Activated naive CD8-positive, alpha-beta T cell treated with anti-CD3 and anti-CD28 coated beads, Interleukin-2, amount 10 ng/mL, durations not matched to agents 7 days and 5 days (primary cell): ENCODE results near the gene GASK1A. TPM values are rescaled to one million over a fixed set of nuclear protein-coding genes. Genes with fewer than 3 reads are reported as not detected.

Experiments
- ATAC-seq: fragments of 150-1000 bp; cut with Tn5 transposase; one replicate; pipeline ENCODE4 v1.10.0; 2021; ENCODE audit warnings: low read depth, moderate library complexity
- POLR2A ChIA-PET: fragments of 350-600 bp; sonication (Branson Sonifier 250); formaldehyde crosslinking; loops from one replicate; lab custom pipeline; 2021; ENCODE audit warnings: antibody characterized with exemption; lab: Charles Lee
- DNase-seq: peaks from one replicate; pipeline ENCODE4 v3.0.0; 2021
- H3K27ac Mint-ChIP-seq: one replicate; pipeline ENCODE4 v1.8.0; 2022; ENCODE audit warnings: mild to moderate bottlenecking, mixed read lengths
- H3K27me3 Mint-ChIP-seq: one replicate; pipeline ENCODE4 v1.8.0; 2022; ENCODE audit warnings: mild to moderate bottlenecking, moderate library complexity, mixed read lengths
- H3K36me3 Mint-ChIP-seq: one replicate; pipeline ENCODE4 v1.8.0; 2021; ENCODE audit warnings: mild to moderate bottlenecking, mixed read lengths
- H3K4me1 Mint-ChIP-seq: one replicate; pipeline ENCODE4 v1.8.0; 2021; ENCODE audit warnings: mixed read lengths
- H3K4me3 Mint-ChIP-seq: one replicate; pipeline ENCODE4 v1.8.0; 2022; ENCODE audit warnings: mild to moderate bottlenecking, moderate library complexity, mixed read lengths
- H3K9me3 Mint-ChIP-seq: one replicate; pipeline ENCODE4 v1.8.0; 2021; ENCODE audit warnings: mixed read lengths
- total RNA-seq, 2 experiments: library from RNA; stranded (reverse); gene quantifications; one replicate each; pipeline ENCODE4 v1.2.3, GENCODE V29; 2021

GASK1A gene
- total RNA-seq, 2 experiments from 2014 or later: not detected

DNA sequence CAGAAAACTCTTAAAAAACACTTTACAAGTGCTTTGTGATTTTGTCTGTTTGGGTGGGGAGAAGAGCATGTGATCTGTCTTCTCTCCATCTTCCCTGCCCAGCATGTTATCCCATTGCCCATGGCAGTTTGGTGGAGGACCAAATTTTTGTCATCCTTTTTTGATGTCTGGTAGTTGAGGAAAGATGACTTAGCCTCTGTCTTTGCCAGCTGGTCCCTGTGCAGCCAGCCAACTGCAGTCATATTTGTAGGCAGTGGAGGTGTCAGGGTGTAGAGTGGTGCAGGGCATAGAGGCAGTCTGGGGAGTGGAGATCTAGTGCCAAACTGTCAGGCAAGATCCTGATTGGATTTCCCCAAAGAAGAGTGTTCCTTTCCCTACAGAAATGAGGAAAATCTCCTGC, 40.7 kb downstream of the GASK1A start:
- POLR2A ChIA-PET: no interaction called here
- peaks cover 7% of the 10 kb centered on the region for H3K36me3 Mint-ChIP-seq
- ATAC-seq (no peak), DNase-seq (no peak)
- H3K27me3 Mint-ChIP-seq: no peaks in the 10 kb centered on the region
- no peak overlapping the region for H3K27ac Mint-ChIP-seq
- H3K4me3 Mint-ChIP-seq: no peak overlapping the region
- H3K9me3 Mint-ChIP-seq: peaks cover 21% of the 10 kb centered on the region
- peaks cover 33% of the 10 kb centered on the region for H3K4me1 Mint-ChIP-seq

DNA sequence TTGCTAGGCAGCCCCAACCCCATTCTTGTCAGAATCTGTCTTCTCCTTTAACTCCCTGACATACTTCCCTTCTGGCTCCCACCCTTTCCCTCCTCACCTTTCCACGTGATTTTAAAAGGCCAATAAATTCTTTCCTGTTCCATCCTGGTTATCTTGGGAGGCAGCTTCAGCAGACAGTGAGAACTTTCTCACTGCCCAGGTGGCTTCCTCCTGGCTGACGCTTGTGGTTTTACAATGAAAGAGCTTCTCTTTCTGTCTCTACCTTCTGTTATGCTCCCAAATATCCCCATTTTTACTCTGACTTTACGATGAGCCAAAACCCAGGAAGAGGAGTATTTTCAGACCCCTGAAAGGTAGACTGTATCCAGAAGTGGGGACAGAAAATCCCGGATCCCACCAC, 42.1 kb downstream of the GASK1A start:
- H3K9me3 Mint-ChIP-seq: peaks cover 21% of the 10 kb centered on the region
- ATAC-seq (no peak), DNase-seq (no peak)
- no peaks in the 10 kb centered on the region for H3K27me3 Mint-ChIP-seq
- no peak overlapping the region for H3K4me3 Mint-ChIP-seq
- peaks cover 10% of the 10 kb centered on the region for H3K36me3 Mint-ChIP-seq
- H3K27ac Mint-ChIP-seq: peak overlapping the region; percentile 74
- POLR2A ChIA-PET: no interaction called here
- H3K4me1 Mint-ChIP-seq: peaks cover 36% of the 10 kb centered on the region

DNA sequence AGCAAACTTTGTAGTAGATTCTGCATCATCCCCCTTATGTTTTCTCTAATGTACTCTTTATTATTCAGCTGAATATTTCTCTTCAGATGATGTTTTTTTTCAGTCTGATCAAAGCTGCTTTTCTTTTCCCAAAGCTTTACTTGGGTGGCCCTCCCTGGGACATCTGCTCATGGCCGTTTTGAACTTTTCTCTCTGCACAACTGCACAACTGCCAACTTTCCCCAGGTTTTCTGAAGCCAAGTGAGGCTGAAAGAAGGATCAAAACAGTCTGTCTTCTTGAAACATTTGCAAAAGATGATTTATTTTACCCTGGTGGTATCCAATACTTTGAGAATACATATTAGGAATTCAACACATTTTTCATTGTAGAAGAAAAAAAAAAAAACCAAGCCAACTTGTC, 43.0 kb downstream of the GASK1A start:
- ATAC-seq (no peak), DNase-seq (no peak)
- Mint-ChIP-seq H3K9me3 (peaks cover 23% of the 10 kb centered on the region), H3K4me3 (no peak overlapping the region), H3K27ac (no peak overlapping the region), H3K4me1 (peaks cover 36% of the 10 kb centered on the region), H3K27me3 (no peaks in the 10 kb centered on the region), H3K36me3 (peaks cover 10% of the 10 kb centered on the region)
- POLR2A ChIA-PET: no interaction called here

DNA sequence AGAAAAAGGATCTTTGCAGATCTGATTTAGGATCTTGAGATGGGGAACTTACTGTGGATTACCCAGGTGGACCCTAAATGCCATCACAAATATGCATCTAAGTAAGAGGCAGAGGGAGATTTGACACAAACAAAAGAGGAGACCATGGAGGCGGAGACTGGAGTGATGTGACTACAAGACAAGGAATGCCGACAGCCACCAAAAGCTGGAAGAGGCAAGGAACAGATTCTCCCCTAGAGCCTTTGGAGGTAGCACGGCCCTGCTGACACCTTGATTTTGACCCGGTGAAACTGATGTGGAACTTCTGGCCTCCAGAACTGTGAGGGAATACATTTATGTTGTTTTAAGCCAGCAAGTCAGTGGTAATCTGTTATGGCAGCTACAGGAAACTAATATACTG, 44.0 kb downstream of the GASK1A start:
- Mint-ChIP-seq H3K36me3 (peaks cover 10% of the 10 kb centered on the region), H3K27ac (peak overlapping the region; percentile 91)
- POLR2A ChIA-PET: interaction anchor here (1.1 to 1.5 kb wide), 2 partner anchors 9 to 11 kb away, joined by 3 read pairs; no protein-coding TSS in a partner anchor

DNA sequence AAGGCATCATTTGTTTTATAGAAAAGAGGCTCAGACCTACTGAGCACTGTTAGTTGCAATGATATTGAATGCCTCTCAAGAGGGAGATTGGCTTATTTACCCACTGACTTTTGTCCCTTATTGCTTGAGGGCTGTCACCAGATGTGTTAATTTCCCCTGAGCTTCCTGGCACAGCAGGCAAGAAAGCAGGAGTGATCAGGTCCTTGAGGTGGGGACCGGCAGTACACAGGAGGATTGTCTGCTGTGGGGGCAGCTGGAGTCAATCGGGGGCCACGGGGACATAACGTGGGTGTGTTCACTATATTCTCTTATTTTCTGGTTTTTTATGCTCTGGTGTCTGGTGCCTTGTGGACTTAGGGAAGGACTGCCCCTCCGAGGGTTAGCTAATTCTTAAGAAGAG, 44.6 kb downstream of the GASK1A start:
- POLR2A ChIA-PET: interaction anchor here (1.1 to 1.5 kb wide), 3 partner anchors 8 to 11 kb away, joined by 3 to 4 read pairs (median 3); no protein-coding TSS in a partner anchor
- H3K27me3 Mint-ChIP-seq: no peaks in the 10 kb centered on the region
- H3K36me3 Mint-ChIP-seq: peaks cover 10% of the 10 kb centered on the region
- peaks cover 36% of the 10 kb centered on the region for H3K4me1 Mint-ChIP-seq
- DNase-seq: no peak
- H3K4me3 Mint-ChIP-seq: peak overlapping the region; percentile 68
- peaks cover 20% of the 10 kb centered on the region for H3K9me3 Mint-ChIP-seq
- peak overlapping the region; percentile 91 for H3K27ac Mint-ChIP-seq
- peak; percentile 30 for ATAC-seq

More for the DNA sequence above, 44.0 kb downstream of the GASK1A start:
- ATAC-seq (no peak), DNase-seq (no peak)
- H3K4me3 Mint-ChIP-seq: peak overlapping the region; percentile 68
- H3K4me1 Mint-ChIP-seq: peaks cover 36% of the 10 kb centered on the region
- H3K27me3 Mint-ChIP-seq: no peaks in the 10 kb centered on the region
- H3K9me3 Mint-ChIP-seq: peaks cover 23% of the 10 kb centered on the region

DNA sequence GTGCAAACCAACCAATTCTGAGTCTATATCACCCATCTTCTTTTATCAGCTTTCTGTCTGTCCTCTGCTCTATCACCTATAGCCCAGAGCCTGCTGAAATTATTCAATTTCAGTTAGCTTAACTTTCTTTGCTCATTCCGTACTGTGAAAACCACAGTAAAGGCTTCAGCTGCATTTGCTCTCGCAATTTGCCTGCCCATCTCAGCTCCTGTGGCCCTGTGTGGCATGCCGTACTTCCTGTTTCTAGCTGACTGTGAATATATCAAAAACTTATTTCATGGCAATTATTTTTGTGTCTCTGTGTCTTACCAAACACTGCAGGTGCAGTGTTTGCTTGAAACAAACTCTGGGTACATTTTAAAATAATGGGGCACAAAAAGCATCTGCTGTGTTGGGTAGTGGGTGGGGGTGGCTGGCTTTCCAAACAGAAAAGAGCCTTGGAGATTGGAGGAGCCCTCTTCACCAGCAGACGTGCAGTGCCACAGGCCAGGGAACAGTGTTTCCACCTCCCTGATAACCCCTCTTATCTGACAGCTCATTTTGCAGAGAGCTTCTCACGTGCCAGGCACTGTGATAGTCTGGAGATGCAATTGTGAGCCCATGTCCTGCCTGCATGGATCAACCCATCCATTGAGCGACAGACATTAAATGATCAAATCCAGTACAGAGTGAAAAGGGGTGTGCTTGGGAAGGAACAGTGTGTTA, 45.2 kb downstream of the GASK1A start:
- H3K9me3 Mint-ChIP-seq: peaks cover 16% of the 10 kb centered on the region
- no peak for DNase-seq
- H3K4me3 Mint-ChIP-seq: peak overlapping the region; percentile 68
- H3K36me3 Mint-ChIP-seq: peaks cover 10% of the 10 kb centered on the region
- no peaks in the 10 kb centered on the region for H3K27me3 Mint-ChIP-seq
- peak overlapping the region; percentile 91 for H3K27ac Mint-ChIP-seq
- ATAC-seq: peak; percentile 91
- peaks cover 36% of the 10 kb centered on the region for H3K4me1 Mint-ChIP-seq
- POLR2A ChIA-PET: interaction anchor here (1.1 to 1.5 kb wide), 2 partner anchors 10 kb away, joined by 3 to 4 read pairs; no protein-coding TSS in a partner anchor

DNA sequence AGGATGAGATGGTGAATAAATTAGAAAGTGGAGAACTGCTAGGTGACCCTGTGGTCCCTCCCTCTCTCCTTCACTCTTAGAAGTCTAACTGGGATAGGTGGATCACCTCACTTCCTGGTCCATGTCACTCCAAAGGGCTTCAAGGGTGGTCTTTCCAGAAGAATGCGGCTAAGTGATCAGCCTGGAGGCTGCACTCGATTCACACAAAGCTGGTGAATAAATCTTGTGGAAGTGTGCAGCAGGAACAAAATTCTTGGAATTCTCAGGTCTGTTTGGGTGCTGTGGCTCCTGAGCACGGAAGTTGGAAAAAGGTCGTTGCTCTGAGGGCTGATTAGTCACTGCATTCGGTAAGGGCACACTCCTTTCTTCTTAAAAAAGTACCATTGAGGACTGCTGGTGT, 46.3 kb downstream of the GASK1A start:
- POLR2A ChIA-PET: no interaction called here
- H3K4me1 Mint-ChIP-seq: peaks cover 36% of the 10 kb centered on the region
- H3K27me3 Mint-ChIP-seq: no peaks in the 10 kb centered on the region
- peak overlapping the region; percentile 39 for H3K27ac Mint-ChIP-seq
- H3K36me3 Mint-ChIP-seq: peaks cover 10% of the 10 kb centered on the region
- no peak overlapping the region for H3K4me3 Mint-ChIP-seq
- no peak for ATAC-seq
- H3K9me3 Mint-ChIP-seq: peaks cover 11% of the 10 kb centered on the region
- no peak for DNase-seq

DNA sequence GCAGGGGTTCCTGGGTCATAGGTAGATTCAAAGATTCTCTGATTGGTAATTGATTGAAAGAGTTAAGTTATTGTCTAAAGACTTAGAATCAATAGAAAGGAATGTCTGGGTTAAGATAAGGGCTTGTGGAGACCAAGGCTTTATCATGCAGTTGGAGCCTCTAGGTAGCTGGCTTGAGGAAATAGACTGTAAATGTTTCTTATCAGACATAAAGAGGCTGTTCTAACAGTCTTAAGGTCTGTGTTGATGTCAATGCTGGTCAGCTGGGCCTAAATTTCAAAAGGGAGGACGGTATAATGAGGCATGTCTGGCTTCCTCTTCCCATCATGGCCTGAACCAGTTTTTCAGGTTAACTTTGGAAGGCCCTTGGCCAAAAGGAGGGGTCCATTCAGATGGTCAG, 48.9 kb downstream of the GASK1A start:
- H3K9me3 Mint-ChIP-seq: peaks cover 4% of the 10 kb centered on the region
- no peak overlapping the region for H3K27ac Mint-ChIP-seq
- peaks cover 22% of the 10 kb centered on the region for H3K4me1 Mint-ChIP-seq
- DNase-seq (no peak), ATAC-seq (no peak)
- H3K36me3 Mint-ChIP-seq: peaks cover 3% of the 10 kb centered on the region
- no peaks in the 10 kb centered on the region for H3K27me3 Mint-ChIP-seq
- POLR2A ChIA-PET: no interaction called here
- H3K4me3 Mint-ChIP-seq: no peak overlapping the region

DNA sequence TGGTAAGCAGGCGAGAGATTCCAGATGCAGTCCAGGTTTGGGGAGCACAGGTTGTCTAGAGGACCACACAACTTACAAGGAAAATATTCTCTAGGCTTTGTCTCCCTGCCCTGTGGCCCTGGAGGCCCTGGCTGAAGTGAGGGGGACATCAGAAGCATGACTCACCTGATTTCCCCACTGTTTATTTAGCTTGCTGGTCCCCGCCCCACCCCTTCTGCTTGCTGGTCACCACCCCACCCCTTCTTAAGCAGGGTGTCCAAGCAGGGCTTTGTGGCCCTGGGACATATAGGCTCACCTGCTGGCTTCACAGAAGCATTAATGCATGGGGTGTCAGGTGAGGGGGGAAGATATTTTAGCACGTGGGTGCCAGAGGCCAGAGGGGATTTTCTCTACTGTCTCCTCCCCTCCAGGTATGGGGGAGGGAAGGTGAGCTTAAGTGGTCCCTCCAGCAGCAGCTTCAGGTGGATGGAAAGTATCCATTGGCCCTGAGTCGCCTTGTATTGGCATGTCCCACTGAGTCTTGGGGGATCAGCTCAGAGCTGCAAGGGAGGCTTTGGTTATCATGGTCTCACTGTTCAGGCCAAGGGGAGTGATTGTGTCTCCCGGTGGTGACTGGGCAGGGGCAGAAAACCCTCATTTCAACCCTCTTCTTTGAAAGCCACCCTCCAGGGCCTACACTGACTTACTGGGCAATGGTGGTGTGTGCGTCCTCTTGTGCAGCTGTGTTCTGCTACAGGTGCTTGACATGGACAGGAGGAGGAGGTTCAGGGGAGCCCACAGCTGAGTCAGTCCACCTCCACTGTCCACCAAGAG, 49.8 kb downstream of the GASK1A start:
- Mint-ChIP-seq H3K4me3 (no peak overlapping the region), H3K4me1 (peaks cover 13% of the 10 kb centered on the region)

DNA sequence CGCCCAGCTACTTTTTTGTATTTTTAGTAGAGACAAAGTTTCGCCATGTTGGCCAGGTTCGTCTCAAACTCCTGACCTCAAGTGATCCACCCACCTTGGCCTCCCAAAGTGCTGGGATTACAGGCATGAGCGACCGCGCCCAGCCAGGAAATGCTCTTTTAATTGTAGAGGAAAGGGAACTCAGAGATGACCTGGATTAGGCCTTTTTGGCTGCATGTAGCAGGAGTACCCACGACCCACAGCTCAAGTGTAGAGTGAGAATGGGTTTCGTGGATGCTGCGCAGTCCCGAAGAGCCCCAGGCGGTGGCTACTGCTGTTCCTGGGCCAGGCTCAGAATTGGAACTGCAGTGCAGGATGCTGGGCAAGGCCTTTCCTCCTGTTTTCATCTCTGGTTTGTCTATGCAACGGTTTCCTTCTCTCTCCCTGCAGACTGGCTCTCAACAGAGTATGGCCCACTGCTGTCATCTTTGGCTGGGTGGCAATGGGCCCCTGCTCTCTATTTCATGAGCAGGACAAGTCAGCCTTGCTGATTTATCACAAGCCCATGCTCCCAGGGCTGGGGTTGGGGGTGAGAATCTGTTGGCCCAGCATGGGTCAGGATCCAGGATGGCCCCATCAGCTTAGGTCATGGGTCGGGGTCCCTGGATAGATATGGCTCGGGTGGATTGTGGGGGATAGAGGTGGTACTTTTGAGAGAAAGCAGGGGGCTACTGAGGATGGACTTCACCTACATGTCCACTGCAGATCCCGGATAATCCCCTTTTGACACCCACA, 51.2 kb downstream of the GASK1A start:
- Mint-ChIP-seq H3K4me1 (no peaks in the 10 kb centered on the region), H3K9me3 (peaks cover 4% of the 10 kb centered on the region), H3K4me3 (no peak overlapping the region), H3K36me3 (no peaks in the 10 kb centered on the region), H3K27me3 (no peaks in the 10 kb centered on the region), H3K27ac (no peak overlapping the region)
- no peak for ATAC-seq
- DNase-seq: no peak
- POLR2A ChIA-PET: no interaction called here

More for the DNA sequence above, 49.8 kb downstream of the GASK1A start:
- ATAC-seq (no peak), DNase-seq (no peak)
- H3K36me3 Mint-ChIP-seq: peaks cover 3% of the 10 kb centered on the region
- H3K27me3 Mint-ChIP-seq: no peaks in the 10 kb centered on the region
- H3K9me3 Mint-ChIP-seq: peaks cover 4% of the 10 kb centered on the region
- peak overlapping the region; percentile 50 for H3K27ac Mint-ChIP-seq
- POLR2A ChIA-PET: no interaction called here

DNA sequence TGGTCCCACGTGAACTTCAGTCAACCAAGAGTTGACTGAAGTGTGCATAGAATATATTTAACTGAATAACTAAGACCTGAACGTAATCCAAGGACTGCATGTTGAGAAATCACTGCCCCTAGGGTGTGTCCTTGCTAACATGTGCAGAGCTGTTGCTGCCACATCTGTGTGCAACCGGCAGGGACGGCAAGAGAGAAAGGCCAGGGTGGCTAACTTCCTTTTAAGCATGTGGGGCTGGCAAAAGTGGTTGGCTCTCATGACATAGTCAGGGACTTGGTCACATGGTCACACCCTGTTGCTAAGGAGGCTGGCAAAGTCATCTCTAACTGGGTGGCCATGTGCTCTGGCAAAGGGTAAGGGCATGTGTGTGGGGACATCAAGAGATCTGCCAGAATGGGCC, 52.4 kb downstream of the GASK1A start:
- Mint-ChIP-seq H3K4me1 (no peaks in the 10 kb centered on the region), H3K9me3 (peaks cover 4% of the 10 kb centered on the region)
- POLR2A ChIA-PET: interaction anchor here (1.0 kb wide), 1 partner anchor 8 kb away, joined by 3 read pairs; no protein-coding TSS in a partner anchor

DNA sequence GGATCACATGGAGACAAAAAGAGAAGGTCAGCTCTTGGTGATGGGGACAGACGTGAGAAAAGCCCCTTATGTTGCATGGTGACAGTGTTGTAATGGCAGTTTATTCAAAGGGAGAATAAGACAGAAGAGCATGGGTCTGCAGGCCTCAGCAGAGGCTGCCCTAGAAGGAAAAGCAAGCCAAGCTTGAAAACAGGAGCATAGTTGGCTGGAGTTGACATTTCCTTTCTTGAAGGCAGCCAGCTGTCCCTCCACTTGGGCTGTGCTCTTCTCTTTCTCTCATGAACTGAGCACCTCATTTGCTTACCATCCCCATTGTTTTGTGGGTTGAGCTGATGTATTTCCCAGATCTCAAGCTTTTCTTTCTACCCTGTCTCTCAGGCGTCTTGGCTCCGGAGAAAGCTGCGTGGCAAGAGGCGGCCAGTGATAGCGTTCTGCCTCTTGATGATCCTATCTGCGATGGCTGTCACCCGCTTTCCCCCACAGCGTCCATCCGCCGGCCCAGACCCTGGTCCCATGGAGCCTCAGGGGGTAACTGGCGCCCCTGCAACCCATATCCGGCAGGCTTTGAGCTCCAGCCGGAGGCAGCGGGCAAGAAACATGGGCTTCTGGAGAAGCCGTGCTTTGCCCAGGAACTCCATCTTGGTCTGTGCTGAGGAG, 52.9 kb downstream of the GASK1A start:
- POLR2A ChIA-PET: interaction anchor here (1.0 kb wide), 1 partner anchor 9 kb away, joined by 3 read pairs; no protein-coding TSS in a partner anchor
- Mint-ChIP-seq H3K4me1 (no peaks in the 10 kb centered on the region), H3K36me3 (no peaks in the 10 kb centered on the region), H3K27me3 (no peaks in the 10 kb centered on the region), H3K4me3 (no peak overlapping the region), H3K9me3 (peaks cover 3% of the 10 kb centered on the region), H3K27ac (no peak overlapping the region)
- DNase-seq (no peak), ATAC-seq (no peak)

More for the DNA sequence above, 52.4 kb downstream of the GASK1A start:
- H3K27me3 Mint-ChIP-seq: no peaks in the 10 kb centered on the region
- no peaks in the 10 kb centered on the region for H3K36me3 Mint-ChIP-seq
- ATAC-seq: no peak
- no peak for DNase-seq
- no peak overlapping the region for H3K4me3 Mint-ChIP-seq
- H3K27ac Mint-ChIP-seq: no peak overlapping the region
